H1 (cell line): Measurements from ENCODE around the gene INTS6. TPM values are rescaled to one million over a fixed set of nuclear protein-coding genes. Genes with fewer than 3 reads are reported as not detected.

Experiments used
- CTCF ChIA-PET: fragments of 300-600 bp; sonication (Branson Sonifier 250); formaldehyde crosslinking; loops from one replicate; lab custom pipeline; 2021; ENCODE audit not compliant: partially characterized antibody; lab: Charles Lee
- POLR2A ChIA-PET: fragments of 300-600 bp; sonication (Branson Sonifier 250); formaldehyde crosslinking; loops from one replicate; lab custom pipeline; 2021; ENCODE audit warnings: inconsistent platforms; ENCODE audit not compliant: partially characterized antibody; lab: Charles Lee
- DNase-seq, 2 experiments: peaks; one replicate each; pipeline versions ENCODE4 v3.0.0 to v3.0.0-alpha.2; 2010 to 2022; ENCODE audit warnings: low spot score in 2 of 2, low read depth in 1 of 2, mixed read lengths in 1 of 2
- FAIRE-seq: peaks from 2 replicates; lab custom pipeline; 2011; peaks lifted over from hg19 to GRCh38; lab: Jason Lieb, UNC
- H2AFZ ChIP-seq: 2 replicates; pipeline ENCODE4 v1.8.1; 2012; ENCODE audit warnings: low read length, inconsistent platforms
- H2AK5ac ChIP-seq: 2 replicates; pipeline ENCODE4 v1.6.1; 2013; ENCODE audit warnings: low read depth, low read length
- H2BK120ac ChIP-seq: replicated peaks from 2 replicates; pipeline ENCODE3; 2013; ENCODE audit warnings: low read depth, low read length, inconsistent platforms
- H2BK12ac ChIP-seq: 2 replicates; pipeline ENCODE4 v1.6.1; 2013; ENCODE audit warnings: low read depth, low read length
- H2BK15ac ChIP-seq: 2 replicates; pipeline ENCODE4 v1.6.1; 2013; ENCODE audit warnings: low read length
- H2BK20ac ChIP-seq: 2 replicates; pipeline ENCODE4 v1.6.1; 2013; ENCODE audit warnings: low read length
- H2BK5ac ChIP-seq: 2 replicates; pipeline ENCODE4 v1.6.1; 2013; ENCODE audit warnings: low read depth, low read length
- H3K14ac ChIP-seq: 2 replicates; pipeline ENCODE4 v1.6.1; 2013; ENCODE audit warnings: inconsistent platforms; ENCODE audit not compliant: insufficient read length
- H3K18ac ChIP-seq: 2 replicates; pipeline ENCODE4 v1.6.1; 2013; ENCODE audit warnings: low read length; ENCODE audit errors: extremely low read depth
- H3K23ac ChIP-seq: 2 replicates; pipeline ENCODE4 v1.6.1; 2013; ENCODE audit warnings: inconsistent platforms; ENCODE audit not compliant: insufficient read length
- H3K23me2 ChIP-seq: 2 replicates; pipeline ENCODE4 v1.6.1; 2013; ENCODE audit warnings: low read depth, low read length
- H3K27ac ChIP-seq: 2 replicates; pipeline ENCODE4 v1.6.1; 2011; ENCODE audit warnings: low read depth, low read length, inconsistent platforms
- H3K27me3 ChIP-seq, 4 experiments: replicated peaks in 1 of 4; 1 replicate in 1 of 4; 2 replicates in 3 of 4; pipeline versions ENCODE4 v1.6.1 to v1.8.1; 2011 to 2013; ENCODE audit warnings: low read length in 3 of 4, mild to moderate bottlenecking in 3 of 4, inconsistent platforms in 2 of 4, mixed read lengths in 2 of 4, moderate library complexity in 1 of 4; ENCODE audit not compliant: control insufficient read depth in 3 of 4, insufficient read depth in 3 of 4; ENCODE audit errors: extremely low read depth in 1 of 4
- H3K36me3 ChIP-seq, 4 experiments: 2 replicates each; pipeline versions ENCODE4 v1.6.1 to v1.8.1; 2011 to 2013; ENCODE audit warnings: mild to moderate bottlenecking in 4 of 4, low read length in 3 of 4, moderate library complexity in 2 of 4, control low read depth in 1 of 4, inconsistent platforms in 1 of 4; ENCODE audit not compliant: insufficient read depth in 4 of 4, control insufficient read depth in 2 of 4
- H3K4ac ChIP-seq: replicated peaks from 2 replicates; pipeline ENCODE3; 2013; ENCODE audit warnings: low read length, low read depth, mixed read lengths, inconsistent platforms; ENCODE audit not compliant: insufficient read length
- H3K4me1 ChIP-seq, 4 experiments: replicated peaks in 1 of 4; 1 replicate in 1 of 4; 2 replicates in 3 of 4; pipeline versions ENCODE4 v1.6.1 to v1.8.1; 2011 to 2013; ENCODE audit warnings: low read length in 3 of 4, inconsistent platforms in 2 of 4, mixed read lengths in 1 of 4; ENCODE audit not compliant: insufficient read depth in 4 of 4, control insufficient read depth in 3 of 4
- H3K4me2 ChIP-seq, 2 experiments: 2 replicates each; pipeline versions ENCODE4 v1.6.1 to v1.8.1; 2011 to 2013; ENCODE audit warnings: low read depth in 2 of 2, low read length in 2 of 2, control low read depth in 1 of 2, inconsistent platforms in 1 of 2, mild to moderate bottlenecking in 1 of 2; ENCODE audit not compliant: insufficient read depth in 1 of 2
- H3K4me3 ChIP-seq, 4 experiments: fragments of 200-600, 300-600 bp in 1 of 4; sonication (generic), shearing (Covaris generic), sonication (Bioruptor Twin) in 1 of 4; 2 replicates each; pipeline versions ENCODE4 v1.5.1 to v1.8.1; 2011 to 2016; ENCODE audit warnings: low read length in 4 of 4, low read depth in 3 of 4, control low read depth in 2 of 4, inconsistent platforms in 2 of 4, mild to moderate bottlenecking in 2 of 4, mixed read lengths in 1 of 4, moderate library complexity in 1 of 4; ENCODE audit not compliant: insufficient read depth in 2 of 4; ENCODE audit errors: extremely low read depth in 1 of 4
- H3K56ac ChIP-seq: replicated peaks from 2 replicates; pipeline ENCODE3; 2013; ENCODE audit warnings: low read depth, mild to moderate bottlenecking, mixed read lengths, low read length, inconsistent platforms; ENCODE audit not compliant: insufficient read length
- H3K79me1 ChIP-seq: 2 replicates; pipeline ENCODE4 v1.6.1; 2013; ENCODE audit warnings: low read depth, low read length, control low read depth
- H3K79me2 ChIP-seq, 2 experiments: 2 replicates each; pipeline versions ENCODE4 v1.6.1 to v1.8.1; 2012 to 2013; ENCODE audit warnings: low read length in 2 of 2, mild to moderate bottlenecking in 2 of 2, inconsistent platforms in 1 of 2; ENCODE audit not compliant: insufficient read depth in 2 of 2, control insufficient read depth in 1 of 2
- H3K9ac ChIP-seq, 4 experiments: replicated peaks in 1 of 4; 1 replicate in 1 of 4; 2 replicates in 3 of 4; pipeline versions ENCODE4 v1.6.1 to v1.8.1; 2011 to 2013; ENCODE audit warnings: low read depth in 3 of 4, low read length in 3 of 4, control low read depth in 2 of 4, mild to moderate bottlenecking in 2 of 4, moderate library complexity in 2 of 4, inconsistent platforms in 1 of 4; ENCODE audit errors: extremely low read depth in 1 of 4
- H3K9me3 ChIP-seq, 2 experiments: 2 replicates each; pipeline versions ENCODE4 v1.6.1 to v1.8.1; 2012 to 2013; ENCODE audit warnings: mild to moderate bottlenecking in 2 of 2, moderate library complexity in 2 of 2, control low read depth in 1 of 2, inconsistent platforms in 1 of 2, low read depth in 1 of 2, low read length in 1 of 2, mixed read lengths in 1 of 2; ENCODE audit not compliant: insufficient read depth in 2 of 2
- H4K20me1 ChIP-seq, 2 experiments: replicated peaks in 1 of 2; 2 replicates each; pipeline versions ENCODE3 to v1.8.1; 2011 to 2013; ENCODE audit warnings: inconsistent platforms in 2 of 2, low read length in 2 of 2, mild to moderate bottlenecking in 1 of 2; ENCODE audit not compliant: insufficient read depth in 2 of 2, control insufficient read depth in 1 of 2
- H4K5ac ChIP-seq: 2 replicates; pipeline ENCODE4 v1.6.1; 2013; ENCODE audit warnings: low read length, low read depth, mixed read lengths, inconsistent platforms; ENCODE audit not compliant: insufficient read length
- H4K8ac ChIP-seq: 2 replicates; pipeline ENCODE4 v1.8.0; 2013; ENCODE audit warnings: mild to moderate bottlenecking, moderate library complexity, low read length, inconsistent platforms; ENCODE audit not compliant: insufficient read depth; ENCODE audit errors: extremely low read depth
- H4K91ac ChIP-seq: replicated peaks from 2 replicates; pipeline ENCODE3; 2013; ENCODE audit warnings: low read length, mixed read lengths, inconsistent platforms; ENCODE audit not compliant: insufficient read length
- BCL11A ChIP-seq, 2 experiments: IDR thresholded peaks; one replicate each; pipeline ENCODE4 v1.6.1; 2011; ENCODE audit warnings: low read depth in 2 of 2, low read length in 2 of 2, mild to moderate bottlenecking in 2 of 2
- BRCA1 ChIP-seq: IDR thresholded peaks from 2 replicates; pipeline ENCODE4 v1.6.1; 2012; ENCODE audit warnings: low read depth, low read length, improper control_type of control experiment
- E2F6 ChIP-seq: IDR thresholded peaks from 2 replicates; pipeline ENCODE4 v1.6.1; 2012; ENCODE audit warnings: inconsistent platforms
- EZH2 ChIP-seq: fragments of 200-600 bp; sonication (generic); IDR thresholded peaks from 2 replicates; pipeline ENCODE4 v1.7.1; 2012; ENCODE audit warnings: low read depth, mild to moderate bottlenecking, moderate library complexity, low read length, inconsistent platforms; ENCODE audit not compliant: severe bottlenecking
- FOSL1 ChIP-seq: IDR thresholded peaks from 2 replicates; pipeline ENCODE4 v1.6.1; 2011; ENCODE audit warnings: mild to moderate bottlenecking, low read depth, low read length, moderate library complexity; ENCODE audit not compliant: insufficient read depth
- JUN ChIP-seq: IDR thresholded peaks from 2 replicates; pipeline ENCODE4 v1.6.1; 2011; ENCODE audit warnings: low read depth, mild to moderate bottlenecking, improper control_type of control experiment, low read length
- NANOG ChIP-seq: IDR thresholded peaks from 2 replicates; pipeline ENCODE4 v1.6.1; 2011; ENCODE audit warnings: low read length, low read depth, mild to moderate bottlenecking, inconsistent platforms; ENCODE audit not compliant: insufficient read depth, poor library complexity, severe bottlenecking
- RFX5 ChIP-seq: IDR thresholded peaks from 2 replicates; pipeline ENCODE4 v1.6.1; 2011; ENCODE audit warnings: low read depth, low read length, improper control_type of control experiment, borderline replicate concordance
- SP4 ChIP-seq: IDR thresholded peaks from 2 replicates; pipeline ENCODE4 v1.6.1; 2012; ENCODE audit warnings: low read length, inconsistent platforms
- USF2 ChIP-seq: IDR thresholded peaks from 2 replicates; pipeline ENCODE4 v1.6.1; 2011; ENCODE audit warnings: low read length, improper control_type of control experiment
- ZNF274 ChIP-seq: IDR thresholded peaks from 2 replicates; pipeline ENCODE4 v1.7.0; 2012; ENCODE audit warnings: low read length, borderline replicate concordance; ENCODE audit errors: extremely low read depth
- WGBS, 2 experiments: shearing (Covaris generic) in 1 of 2; methylation state at CpG; one replicate each; pipeline versions ENCODE4 v1.1.6 to v1.1.7; 2013 to 2015; ENCODE audit warnings: low lambda C conversion rate in 2 of 2, mixed read lengths in 2 of 2, inconsistent platforms in 1 of 2, low coverage in 1 of 2, missing lambda C conversion rate in 1 of 2; ENCODE audit not compliant: insufficient replicate concordance in 2 of 2, insufficient coverage in 1 of 2, insufficient read length in 1 of 2; ENCODE audit errors: extremely low coverage in 1 of 2, missing lambda C conversion rate in 1 of 2; 5-methylcytosine and 5-hydroxymethylcytosine counted together
- polyA plus RNA-seq, 7 experiments: library from polyadenylated mRNA; depleted of rRNA in 3 of 7; stranded (reverse) in 5 of 7; unstranded in 2 of 7; fragments of >200 nt in 5 of 7; fragments of 200-250 nt in 2 of 7; gene quantifications; 1 replicate in 5 of 7; 2 replicates in 1 of 7; 4 replicates in 1 of 7; pipeline versions ENCODE4 v1.2.1 to v1.2.3, GENCODE V29; 2011 to 2013; ENCODE audit warnings: missing spikeins in 2 of 7, mixed read lengths in 2 of 7
- total RNA-seq: library from RNA; stranded (reverse); fragmentation: NEBNext Ultra II Directional; extraction: Animal tissue kit (Norgen Biotek cat#: 25700); gene quantifications from 2 replicates; pipeline ENCODE4 v1.2.1, GENCODE V29; 2021
- TF ChIP-seq, protein P1 (sequence below): IDR thresholded peaks from 2 replicates; pipeline ENCODE4 v1.6.1; 2012; ENCODE audit warnings: inconsistent platforms

The INTS6 gene
- total and polyA plus RNA-seq, 2 of the 8 experiments (the other 6 are each of a cell fraction or from before 2014, with no cell fraction given) = 12.6 to 42.8 TPM

DNA sequence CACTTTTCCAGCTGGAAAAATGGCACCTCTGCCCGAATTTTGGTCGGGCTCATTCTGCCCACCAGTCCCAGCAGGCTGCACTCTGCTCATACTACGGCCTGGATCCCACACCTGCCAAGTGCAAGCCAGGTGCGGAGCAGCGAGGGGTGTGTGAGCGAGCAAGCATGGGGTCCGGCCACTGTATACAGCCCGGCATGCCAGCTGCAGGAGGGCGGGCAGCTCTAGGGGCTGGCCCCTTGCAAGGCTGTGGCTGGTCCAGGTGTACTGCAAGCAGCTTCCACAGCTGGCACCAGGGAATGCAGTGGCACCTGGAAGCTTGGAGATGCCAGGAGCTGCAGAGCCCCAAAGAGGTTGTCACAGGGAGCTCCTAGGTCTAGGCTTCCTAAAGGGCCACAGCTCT lies 2.7 kb upstream of the INTS6 start:
- Histone ChIP-seq H3K9ac (no peak overlapping the region), H3K23ac (no peak overlapping the region), H3K36me3 (peaks cover 0 to 22% (median 1%) of the 10 kb centered on the region in 4 experiments; a peak in 2 of 8 replicates), H3K79me2 (peaks cover 0 to 8% of the 10 kb centered on the region in 2 experiments; a peak in 2 of 4 replicates), H3K4me3 (no peak overlapping the region), H3K4ac (no peak overlapping the region), H3K14ac (no peak overlapping the region), H4K91ac (no peak overlapping the region), H2BK120ac (no peak overlapping the region), H3K56ac (no peak overlapping the region), H2AK5ac (no peak overlapping the region), H3K27ac (no peak overlapping the region), H3K9me3 (no peaks in the 10 kb centered on the region), H3K23me2 (peaks cover 7% of the 10 kb centered on the region), H4K8ac (no peak overlapping the region), H3K4me1 (no peaks in the 10 kb centered on the region; a peak in 1 of 7 replicates), H2BK15ac (no peak overlapping the region), H2BK5ac (no peak overlapping the region), H2BK20ac (no peak overlapping the region), H4K5ac (no peak overlapping the region), H2BK12ac (no peak overlapping the region), H4K20me1 (no peaks in the 10 kb centered on the region), H2AFZ (no peak overlapping the region), H3K4me2 (no peak overlapping the region), H3K79me1 (no peaks in the 10 kb centered on the region; the same call in 1 of the 2 replicates), H3K18ac (no peak overlapping the region), H3K27me3 (no peaks in the 10 kb centered on the region)
- CTCF ChIA-PET = interaction anchor here (1.0 to 2.2 kb wide), 3 partner anchors 276 to 342 kb away, joined by 3 to 5 read pairs (median 4); no protein-coding TSS in a partner anchor
- FAIRE-seq = no peak
- DNase-seq = no peak
- 95% methylated on average over 9 of the region's 9 CpGs; no CpG with 5 or more reads in 1 of the 2 experiments for WGBS, 2 experiments
- POLR2A ChIA-PET = interaction anchor here (0.6 kb wide), 1 partner anchor 20 kb away, joined by 3 read pairs; no protein-coding TSS in a partner anchor
- TF ChIP-seq, protein P1, sequence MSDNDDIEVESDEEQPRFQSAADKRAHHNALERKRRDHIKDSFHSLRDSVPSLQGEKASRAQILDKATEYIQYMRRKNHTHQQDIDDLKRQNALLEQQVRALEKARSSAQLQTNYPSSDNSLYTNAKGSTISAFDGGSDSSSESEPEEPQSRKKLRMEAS = no peak
- no peak for TF ChIP-seq E2F6
- TF ChIP-seq SP4 = no peak
- no peak for TF ChIP-seq BCL11A (IDR thresholded peaks at IDR 0.05; ENCODE audit: low read depth in 2 of 2, low read length in 2 of 2)
- no peak for TF ChIP-seq NANOG
- no peak for TF ChIP-seq BRCA1
- TF ChIP-seq EZH2 = no peak
- TF ChIP-seq JUN = no peak
- TF ChIP-seq USF2 = no peak
- TF ChIP-seq ZNF274 = no peak
- TF ChIP-seq RFX5 = no peak
- TF ChIP-seq FOSL1 = no peak
